Measurements from ENCODE around the gene EMID1.
"Not testable (repeated sequence)": the region's sequence is repeated elsewhere in the genome, so short reads cannot be mapped to it uniquely, and the experiment has no call there.

The EMID1 gene

GRCh38 chr22:29231971-29232959, 26.6 kb downstream of the EMID1 start:
- no peak for DNase-seq (ENCODE audit: low read depth)

- DNase-seq (ENCODE audit: low read depth), result no peak
Measured at GRCh38 chr22:29233277-29233877, 27.7 kb downstream of the EMID1 start.

- not testable (repeated sequence) for DNase-seq (ENCODE audit: low read depth)
Measured at GRCh38 chr22:29240481-29240880, 34.8 kb downstream of the EMID1 start.

GRCh38 chr22:29243874-29244446, 38.3 kb downstream of the EMID1 start:
- no peak for DNase-seq (ENCODE audit: low read depth)

GRCh38 chr22:29244785-29245625, 39.3 kb downstream of the EMID1 start:
- DNase-seq (ENCODE audit: low read depth), result no peak

GRCh38 chr22:29245626-29246385, 40.1 kb downstream of the EMID1 start:
- no peak for DNase-seq (ENCODE audit: low read depth)

GRCh38 chr22:29247891-29248290, 42.2 kb downstream of the EMID1 start:
- not testable (repeated sequence) for DNase-seq (ENCODE audit: low read depth)

- DNase-seq (ENCODE audit: low read depth), result no peak
Measured at GRCh38 chr22:29251265-29251664, 45.6 kb downstream of the EMID1 start.

- DNase-seq (ENCODE audit: low read depth), result no peak
Measured at GRCh38 chr22:29251981-29252911, 46.5 kb downstream of the EMID1 start.

GRCh38 chr22:29253561-29254285, 48.0 kb downstream of the EMID1 start:
- no peak for DNase-seq (ENCODE audit: low read depth)

- no peak for DNase-seq (ENCODE audit: low read depth)
Measured at GRCh38 chr22:29254286-29254660, 48.6 kb downstream of the EMID1 start.

- DNase-seq (ENCODE audit: low read depth), result no peak
Measured at GRCh38 chr22:29255064-29255621, 49.4 kb downstream of the EMID1 start.

GRCh38 chr22:29256606-29257325, 51.1 kb downstream of the EMID1 start:
- no peak for DNase-seq (ENCODE audit: low read depth)

GRCh38 chr22:29257751-29258181, 52.1 kb downstream of the EMID1 start:
- no peak for DNase-seq (ENCODE audit: low read depth)

GRCh38 chr22:29258407-29259252, 52.9 kb downstream of the EMID1 start:
- no peak for DNase-seq (ENCODE audit: low read depth)

GRCh38 chr22:29259253-29259899, 53.7 kb downstream of the EMID1 start:
- DNase-seq (ENCODE audit: low read depth), result no peak

GRCh38 chr22:29260031-29260560, 54.4 kb downstream of the EMID1 start:
- no peak for DNase-seq (ENCODE audit: low read depth)
